GM19324 (cell line): ENCODE results near the gene ITPKC.

Experiments
- ATAC-seq: cut with Tn5 transposase; IDR thresholded peaks from one replicate; pipeline ENCODE4 v1.9.1; 2021; ENCODE audit warnings: mild to moderate bottlenecking, moderate library complexity; ENCODE audit not compliant: unreplicated experiment, low FRiP score

Gene ITPKC

DNA sequence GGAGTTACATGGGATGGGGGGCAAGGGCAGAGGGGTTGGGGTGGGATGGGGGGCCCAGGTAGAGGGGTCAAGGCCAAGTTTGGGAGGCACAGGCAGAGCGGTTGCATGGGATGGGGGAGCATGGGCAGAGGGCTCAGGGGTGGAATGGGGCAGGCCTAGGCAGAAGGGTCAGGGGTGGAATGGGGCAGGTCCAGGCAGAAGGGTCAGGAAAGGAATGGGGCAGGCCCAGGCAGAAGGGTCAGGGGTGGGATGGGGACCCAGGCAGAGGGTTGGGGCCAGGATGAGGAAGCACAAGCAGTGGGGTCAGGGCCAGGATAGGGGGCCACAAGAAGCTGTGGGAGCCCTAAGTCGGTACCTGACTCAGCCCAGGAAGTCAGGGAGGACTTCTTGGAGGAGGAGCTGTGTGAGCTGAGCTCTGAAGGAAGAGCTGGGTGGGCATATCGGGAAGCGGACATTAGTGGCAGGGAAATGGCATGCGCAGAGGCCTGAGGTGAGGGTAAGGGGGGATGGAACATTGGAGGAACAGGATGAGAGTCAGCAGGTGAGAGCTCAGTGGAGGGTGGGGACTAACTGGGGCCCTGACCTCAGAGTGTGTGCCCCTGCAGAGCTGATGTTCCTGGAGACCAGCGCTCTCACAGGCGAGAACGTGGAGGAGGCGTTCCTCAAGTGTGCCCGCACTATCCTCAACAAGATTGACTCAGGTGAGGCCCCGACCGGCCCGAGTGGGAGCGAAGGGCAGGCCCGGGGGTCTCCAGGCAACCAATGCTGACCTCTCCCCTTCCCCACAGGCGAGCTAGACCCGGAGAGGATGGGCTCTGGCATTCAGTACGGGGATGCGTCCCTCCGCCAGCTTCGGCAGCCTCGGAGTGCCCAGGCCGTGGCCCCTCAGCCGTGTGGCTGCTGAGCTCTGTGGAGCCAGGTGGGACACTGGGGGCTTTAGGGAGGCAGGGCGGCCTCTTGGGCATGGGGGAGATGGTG, 69.4 kb downstream of the ITPKC start:
- no peak for ATAC-seq
